DOHH2 (cell line): ENCODE measurements around the gene TTC17.
"Not testable (repeated sequence)": the region's sequence is repeated elsewhere in the genome, so short reads cannot be mapped to it uniquely, and the experiment has no call there.

Source experiments
- H3F3A ChIP-seq: fragments of 200-600 bp; sonication (generic), shearing (Covaris generic); 2 replicates; pipeline ENCODE4 v1.6.0; 2016; ENCODE audit warnings: antibody characterized with exemption, mild to moderate bottlenecking; ENCODE audit not compliant: control insufficient read depth, insufficient read depth
- H3K27ac ChIP-seq: fragments of 200-600 bp; sonication (generic); 2 replicates; pipeline ENCODE4 v1.5.1; 2014; ENCODE audit warnings: low read depth, mild to moderate bottlenecking, low read length, moderate library complexity
- H3K27me3 ChIP-seq: fragments of 200-600 bp; sonication (generic); 2 replicates; pipeline ENCODE4 v1.6.1; 2014; ENCODE audit warnings: mild to moderate bottlenecking, low read length, mixed read lengths; ENCODE audit not compliant: control insufficient read depth
- H3K36me3 ChIP-seq: fragments of 200-600 bp; sonication (generic); 2 replicates; pipeline ENCODE4 v1.6.1; 2014; ENCODE audit warnings: mild to moderate bottlenecking, low read length, moderate library complexity, mixed read lengths; ENCODE audit not compliant: control insufficient read depth
- H3K4me1 ChIP-seq: fragments of 200-600 bp; sonication (generic); 2 replicates; pipeline ENCODE4 v1.6.1; 2014; ENCODE audit warnings: mild to moderate bottlenecking, low read length, mixed read lengths; ENCODE audit not compliant: control insufficient read depth
- H3K4me2 ChIP-seq: fragments of 200-600 bp; sonication (generic); 2 replicates; pipeline ENCODE4 v1.6.0; 2014; ENCODE audit warnings: mild to moderate bottlenecking, low read length, moderate library complexity
- H3K4me3 ChIP-seq: fragments of 200-600 bp; sonication (generic); 2 replicates; pipeline ENCODE4 v1.5.1; 2014; ENCODE audit warnings: mild to moderate bottlenecking, low read length, mixed read lengths
- H3K79me2 ChIP-seq: fragments of 200-600 bp; sonication (generic); 2 replicates; pipeline ENCODE4 v1.6.1; 2014; ENCODE audit warnings: mild to moderate bottlenecking, low read length, mixed read lengths; ENCODE audit not compliant: control insufficient read depth
- H3K9me2 ChIP-seq: fragments of 200-600 bp; sonication (generic); replicated peaks from 2 replicates; pipeline ENCODE4 v1.6.1; 2014; ENCODE audit warnings: mild to moderate bottlenecking, low read length, mixed read lengths; ENCODE audit not compliant: control insufficient read depth
- H3K9me3 ChIP-seq: fragments of 200-600 bp; sonication (generic); 2 replicates; pipeline ENCODE4 v1.6.1; 2014; ENCODE audit warnings: antibody characterized with exemption, low read length, mixed read lengths; ENCODE audit not compliant: control insufficient read depth, insufficient read depth
- H4K20me1 ChIP-seq: fragments of 200-600 bp; sonication (generic); 2 replicates; pipeline ENCODE4 v1.6.0; 2014; ENCODE audit warnings: low read depth, mild to moderate bottlenecking, antibody characterized with exemption, low read length, moderate library complexity; ENCODE audit not compliant: control insufficient read depth, insufficient read depth
- EZH2phosphoT487 ChIP-seq: fragments of 200-600 bp; sonication (generic); IDR thresholded peaks from 2 replicates; pipeline ENCODE4 v1.6.1; 2017; ENCODE audit warnings: borderline replicate concordance, mild to moderate bottlenecking, antibody characterized with exemption, low read length, moderate library complexity, mixed read lengths
- TF ChIP-seq, protein P1 (sequence below): fragments of 200-600 bp; sonication (generic); IDR thresholded peaks from one replicate; pipeline ENCODE4 v1.5.1; 2014; ENCODE audit warnings: antibody characterized with exemption, mild to moderate bottlenecking, low read depth, low read length; ENCODE audit not compliant: poor library complexity, severe bottlenecking

TTC17 gene

DNA sequence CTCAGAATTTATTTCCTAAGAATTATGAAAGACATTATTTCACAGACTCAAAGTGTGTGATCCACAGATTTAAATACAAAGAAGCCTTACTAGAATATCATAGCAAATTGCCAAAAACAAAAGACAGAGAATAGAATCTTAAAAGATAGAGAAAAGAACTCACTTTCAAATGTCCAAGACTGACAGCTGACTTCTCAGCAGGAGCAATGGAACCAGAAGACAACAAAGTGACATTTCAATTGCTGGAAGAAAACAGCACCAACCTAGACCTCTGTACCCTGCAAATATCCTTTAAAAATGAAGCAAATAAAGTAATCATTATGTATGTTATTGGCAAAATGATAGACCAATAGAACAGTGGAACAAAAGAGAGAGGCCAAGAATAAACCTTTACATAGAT is 109.2 kb downstream of the TTC17 start:
- no peaks in the 10 kb centered on the region for H3K4me1 ChIP-seq
- H3F3A ChIP-seq: no peaks in the 10 kb centered on the region
- no peak overlapping the region for H3K27ac ChIP-seq
- no peak overlapping the region for H3K4me3 ChIP-seq
- no peak overlapping the region for H3K4me2 ChIP-seq
- peaks cover 27% of the 10 kb centered on the region for H3K36me3 ChIP-seq
- no peaks in the 10 kb centered on the region for H4K20me1 ChIP-seq
- no peaks in the 10 kb centered on the region for H3K27me3 ChIP-seq
- TF ChIP-seq, protein P1, sequence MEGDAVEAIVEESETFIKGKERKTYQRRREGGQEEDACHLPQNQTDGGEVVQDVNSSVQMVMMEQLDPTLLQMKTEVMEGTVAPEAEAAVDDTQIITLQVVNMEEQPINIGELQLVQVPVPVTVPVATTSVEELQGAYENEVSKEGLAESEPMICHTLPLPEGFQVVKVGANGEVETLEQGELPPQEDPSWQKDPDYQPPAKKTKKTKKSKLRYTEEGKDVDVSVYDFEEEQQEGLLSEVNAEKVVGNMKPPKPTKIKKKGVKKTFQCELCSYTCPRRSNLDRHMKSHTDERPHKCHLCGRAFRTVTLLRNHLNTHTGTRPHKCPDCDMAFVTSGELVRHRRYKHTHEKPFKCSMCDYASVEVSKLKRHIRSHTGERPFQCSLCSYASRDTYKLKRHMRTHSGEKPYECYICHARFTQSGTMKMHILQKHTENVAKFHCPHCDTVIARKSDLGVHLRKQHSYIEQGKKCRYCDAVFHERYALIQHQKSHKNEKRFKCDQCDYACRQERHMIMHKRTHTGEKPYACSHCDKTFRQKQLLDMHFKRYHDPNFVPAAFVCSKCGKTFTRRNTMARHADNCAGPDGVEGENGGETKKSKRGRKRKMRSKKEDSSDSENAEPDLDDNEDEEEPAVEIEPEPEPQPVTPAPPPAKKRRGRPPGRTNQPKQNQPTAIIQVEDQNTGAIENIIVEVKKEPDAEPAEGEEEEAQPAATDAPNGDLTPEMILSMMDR: no peak
- peaks cover 4% of the 10 kb centered on the region; the same call in 1 of the 2 replicates for H3K9me3 ChIP-seq
- no peaks in the 10 kb centered on the region for H3K79me2 ChIP-seq
- no peaks in the 10 kb centered on the region for H3K9me2 ChIP-seq

DNA sequence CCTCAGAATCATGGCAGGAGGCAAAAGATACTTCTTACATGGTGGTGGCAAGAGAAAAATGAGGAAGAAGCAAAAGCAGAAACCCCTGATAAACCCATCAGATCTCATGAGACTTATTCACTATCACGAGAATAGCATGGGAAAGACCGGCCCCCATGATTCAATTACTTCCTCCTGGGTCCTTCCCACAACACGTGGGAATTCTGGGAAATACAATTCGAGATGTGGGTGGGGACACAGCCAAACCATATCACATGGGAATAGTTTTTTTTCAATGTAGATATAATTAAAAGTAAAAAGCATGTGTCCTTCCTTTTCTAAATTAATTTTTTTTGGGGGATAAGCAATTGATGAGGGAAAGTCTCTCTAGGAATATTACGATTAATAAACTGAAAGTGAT is 118.8 kb downstream of the TTC17 start:
- not testable (repeated sequence) for H3F3A ChIP-seq, H3K4me1 ChIP-seq, H3K27ac ChIP-seq, H3K27me3 ChIP-seq, H3K36me3 ChIP-seq, H3K4me3 ChIP-seq, H3K9me3 ChIP-seq, H3K4me2 ChIP-seq, H4K20me1 ChIP-seq, H3K9me2 ChIP-seq, H3K79me2 ChIP-seq

DNA sequence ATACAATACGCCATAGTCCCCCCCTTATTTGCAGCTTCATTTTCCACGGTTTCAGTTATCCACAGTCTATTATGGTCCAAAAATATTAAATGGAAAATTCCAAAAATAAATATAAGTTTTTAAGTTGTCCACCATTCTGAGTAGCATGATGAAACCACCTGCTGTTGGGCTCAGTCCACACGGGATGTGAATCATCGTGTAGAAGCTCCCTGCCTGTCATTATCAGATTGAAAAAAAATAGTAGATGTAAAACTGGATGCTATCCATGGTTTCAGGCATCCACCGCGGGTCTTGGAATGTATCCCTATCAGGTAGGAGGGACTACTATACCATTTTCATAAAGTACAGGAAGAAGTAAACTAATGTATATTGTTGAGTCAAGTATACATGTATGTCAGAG is 127.4 kb downstream of the TTC17 start:
- no peaks in the 10 kb centered on the region for H3K79me2 ChIP-seq
- no peak overlapping the region for H3K4me2 ChIP-seq
- TF ChIP-seq EZH2phosphoT487: no peak
- TF ChIP-seq, protein P1: no peak
- no peaks in the 10 kb centered on the region for H4K20me1 ChIP-seq
- peaks cover 6% of the 10 kb centered on the region; the same call in 1 of the 2 replicates for H3K36me3 ChIP-seq
- H3K27me3 ChIP-seq: no peaks in the 10 kb centered on the region
- no peaks in the 10 kb centered on the region for H3K9me2 ChIP-seq
- no peaks in the 10 kb centered on the region for H3F3A ChIP-seq
- H3K4me1 ChIP-seq: no peaks in the 10 kb centered on the region
- no peak overlapping the region for H3K27ac ChIP-seq
- no peaks in the 10 kb centered on the region for H3K9me3 ChIP-seq
- H3K4me3 ChIP-seq: no peak overlapping the region

DNA sequence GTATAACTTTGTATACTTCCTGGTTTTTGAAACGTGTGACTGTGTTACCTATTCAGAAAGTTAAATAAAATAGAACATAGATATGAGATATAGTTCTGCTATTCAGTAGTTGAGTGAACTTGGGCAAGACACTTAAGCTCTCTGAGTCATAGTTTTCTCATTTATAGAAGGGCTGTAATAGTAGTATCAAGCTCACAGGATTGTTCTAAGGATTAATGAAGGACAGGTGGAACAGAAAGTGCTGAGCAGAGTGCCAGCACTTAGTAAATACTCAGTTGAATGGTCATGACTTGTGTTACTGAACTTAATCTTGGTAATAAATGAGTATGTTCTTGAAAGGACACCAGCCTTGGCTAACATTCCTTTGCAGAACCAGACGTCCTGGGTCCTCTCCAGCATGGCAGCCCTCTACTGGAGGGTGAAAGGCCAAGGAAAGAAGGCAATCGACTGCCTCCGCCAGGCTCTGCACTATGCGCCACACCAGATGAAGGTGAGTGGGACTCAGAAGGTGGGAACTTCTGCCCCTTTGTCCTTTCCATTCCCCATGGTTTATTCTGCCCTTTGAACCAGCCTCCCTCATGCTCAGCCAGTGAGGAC is 131.2 kb downstream of the TTC17 start:
- Histone ChIP-seq H3K27ac (no peak overlapping the region), H3K79me2 (no peaks in the 10 kb centered on the region), H4K20me1 (no peaks in the 10 kb centered on the region), H3K27me3 (no peaks in the 10 kb centered on the region), H3K4me3 (no peak overlapping the region), H3K9me3 (no peaks in the 10 kb centered on the region), H3K4me2 (no peak overlapping the region), H3K36me3 (peaks cover 23% of the 10 kb centered on the region), H3F3A (no peaks in the 10 kb centered on the region), H3K4me1 (no peaks in the 10 kb centered on the region), H3K9me2 (no peaks in the 10 kb centered on the region)
- TF ChIP-seq, protein P1: no peak
- no peak for TF ChIP-seq EZH2phosphoT487
